Activated CD4-positive, alpha-beta T cell treated with anti-CD3 and anti-CD28 coated beads, Interleukin-2, Interleukin-6, amounts not matched to agents 100 ng/mL and 50 ng/mL, durations not matched to agents 16 hours and 8 hours (primary cell): ENCODE data around the gene PSMA5.
"Not testable (repeated sequence)": the region's sequence is repeated elsewhere in the genome, so short reads cannot be mapped to it uniquely, and the experiment has no call there.

Experiments used
- DNase-seq: peaks from one replicate; pipeline ENCODE4 v3.0.0-alpha.2; 2020

Gene PSMA5

DNA sequence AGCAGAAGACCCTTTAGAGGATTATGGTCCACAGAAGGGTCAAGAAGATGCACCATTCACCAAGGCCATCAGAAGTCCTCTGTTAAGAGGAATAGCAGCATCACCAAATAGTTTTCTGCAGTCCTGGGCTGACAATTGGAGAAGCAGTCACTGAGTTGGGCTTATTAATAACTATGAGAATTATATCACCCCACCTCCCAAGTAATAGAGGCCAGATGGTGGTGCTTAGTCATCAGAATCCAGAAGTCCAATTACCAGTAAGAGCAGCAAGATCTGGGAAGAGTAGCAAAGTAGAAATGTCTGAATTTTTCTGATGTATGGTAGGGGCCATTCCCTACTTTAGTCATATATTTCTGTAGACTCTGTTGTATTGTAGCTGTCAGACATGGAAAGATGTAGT is 6.1 kb upstream of the PSMA5 start:
- no peak for DNase-seq

- no peak for DNase-seq
Observed at GRCh38 chr1:109427171-109427467, 871 bp upstream of the PSMA5 start.

DNA sequence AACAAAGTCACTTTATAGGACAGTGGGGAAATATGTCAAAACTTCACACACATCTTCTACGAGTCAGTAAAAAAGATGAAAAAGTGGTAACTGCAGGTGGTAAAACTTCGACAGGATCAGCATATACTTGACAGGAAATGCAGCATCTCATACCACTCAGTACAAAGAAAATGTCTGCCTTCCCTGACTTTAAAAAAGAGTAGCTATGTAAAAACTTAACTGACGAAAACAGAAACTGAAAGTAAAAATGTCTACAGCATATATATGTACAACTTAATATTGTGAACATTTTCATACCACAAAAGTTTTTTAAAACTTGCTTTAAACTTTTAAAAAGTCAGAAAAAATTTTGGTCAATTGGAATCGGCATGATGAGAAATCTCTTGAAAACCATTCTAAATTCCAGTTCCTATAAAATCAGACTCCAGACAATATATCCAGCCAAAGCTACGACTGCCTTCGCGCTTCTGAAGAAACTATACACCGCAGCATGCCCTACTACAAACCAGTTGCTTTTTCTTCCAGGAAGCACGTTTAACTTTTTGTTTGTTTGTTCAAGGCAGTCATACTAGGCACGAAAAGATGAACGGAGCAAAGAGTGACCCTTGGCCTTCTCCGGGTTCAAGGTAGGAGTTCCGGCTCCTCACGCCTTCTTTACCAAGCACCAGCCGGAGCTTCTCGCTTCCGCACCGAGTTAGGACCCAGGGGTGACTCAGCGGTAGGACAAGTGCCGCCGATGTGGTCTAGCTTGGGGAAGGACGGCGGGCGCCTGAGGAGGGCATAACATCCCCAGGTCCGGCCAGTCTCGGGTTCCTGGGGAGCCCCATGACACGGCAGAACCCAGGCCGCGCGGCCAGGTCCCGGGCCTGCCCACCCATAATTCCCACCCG is 612 bp downstream of the PSMA5 start:
- DNase-seq: peak; percentile 73

DNA sequence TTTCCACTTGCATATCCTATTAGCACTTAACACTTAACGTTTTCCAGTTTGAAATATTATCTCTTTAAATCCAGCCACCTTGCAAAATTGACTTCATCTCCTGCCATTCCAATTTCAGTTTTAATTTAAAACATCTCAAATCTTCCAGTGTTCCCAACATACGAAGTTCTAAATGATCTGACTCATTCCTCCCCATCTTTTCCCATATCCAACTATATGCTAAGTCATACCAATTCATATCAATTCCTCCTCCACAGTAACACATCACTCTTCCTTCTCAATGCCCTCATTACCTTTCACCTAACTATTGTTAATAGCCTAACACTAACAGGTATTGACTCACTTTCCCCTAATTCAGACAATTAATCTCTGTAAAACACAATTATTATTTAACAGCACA is 2.8 kb downstream of the PSMA5 start:
- no peak for DNase-seq

- DNase-seq: no peak
Observed at GRCh38 chr1:109412551-109412950, 13.7 kb downstream of the PSMA5 start.

GRCh38 chr1:109404838-109405237 is 21.4 kb downstream of the PSMA5 start:
- DNase-seq: peak; percentile 43

DNA sequence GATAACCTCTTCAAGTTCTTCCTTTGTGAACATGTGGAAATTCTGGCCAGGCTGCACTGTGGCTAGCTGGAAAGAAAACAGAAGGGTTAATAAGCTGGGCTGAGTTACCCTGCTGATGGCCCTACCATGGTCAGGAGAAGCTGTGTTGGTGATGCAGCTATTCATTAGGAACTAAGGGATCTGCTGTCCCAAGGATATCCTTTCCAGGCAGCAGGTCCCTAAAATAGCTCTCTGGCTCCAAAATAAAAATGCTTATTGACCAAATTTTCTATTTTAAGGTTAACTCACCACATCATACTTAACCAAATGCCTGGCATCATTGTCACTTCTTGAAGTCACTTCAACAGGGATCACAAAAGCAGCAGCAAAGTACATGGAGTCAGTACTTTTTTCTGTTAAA is 24.2 kb downstream of the PSMA5 start:
- DNase-seq: no peak

- no peak for DNase-seq
Observed at GRCh38 chr1:109400035-109400655, 26.1 kb downstream of the PSMA5 start.

GRCh38 chr1:109399326-109399957 is 26.8 kb downstream of the PSMA5 start:
- peak; percentile 71 for DNase-seq

GRCh38 chr1:109398343-109399225 is 27.7 kb downstream of the PSMA5 start:
- no peak for DNase-seq

DNA sequence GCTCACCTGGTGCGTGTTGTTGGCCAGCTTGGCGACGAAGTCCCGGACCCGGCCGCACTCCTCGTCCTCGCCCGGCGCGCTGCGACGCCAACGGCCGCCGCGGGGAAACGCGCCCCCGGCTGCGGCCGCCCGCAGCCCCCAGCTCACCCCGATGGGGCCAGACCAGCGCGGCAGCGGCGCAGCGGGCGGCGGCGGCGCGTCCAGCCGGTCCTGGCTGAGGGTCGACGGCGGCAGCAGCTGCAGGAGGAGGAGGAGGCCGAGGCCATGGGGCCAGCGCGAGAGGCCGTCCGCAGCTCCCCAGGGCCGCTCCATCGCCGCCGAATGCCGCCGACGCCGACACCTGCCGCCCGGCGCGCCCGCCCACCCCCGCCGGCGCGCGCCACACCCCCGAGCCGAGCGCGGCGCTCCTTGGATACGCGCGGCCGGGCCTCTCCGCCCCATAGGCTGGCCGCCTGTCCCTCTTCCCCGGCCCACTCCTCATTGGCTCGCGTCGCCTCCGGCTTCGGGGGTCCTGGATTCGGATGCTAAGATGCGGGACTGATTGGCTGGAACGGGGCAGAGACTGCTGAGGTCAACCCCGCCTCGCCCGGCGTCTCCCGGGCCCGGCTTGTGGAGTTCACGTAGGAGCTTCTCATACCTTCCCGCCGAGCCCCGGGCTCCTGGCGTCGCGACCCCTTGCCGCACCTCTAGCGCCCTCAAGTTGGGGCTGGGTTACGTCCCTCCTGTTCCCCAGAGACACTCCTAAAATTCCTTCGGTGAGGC is 28.5 kb downstream of the PSMA5 start, which contains the start of gene SORT1:
TSS of gene SORT1 (minus strand) at position 338 of the 762 bp plus-strand sequence. CDS start at position 312, 26 bp downstream.
- DNase-seq: peak; percentile 73

- DNase-seq: no peak
Observed at GRCh38 chr1:109396871-109397580, 29.2 kb downstream of the PSMA5 start.

GRCh38 chr1:109396513-109396839 is 29.8 kb downstream of the PSMA5 start:
- no peak for DNase-seq

DNA sequence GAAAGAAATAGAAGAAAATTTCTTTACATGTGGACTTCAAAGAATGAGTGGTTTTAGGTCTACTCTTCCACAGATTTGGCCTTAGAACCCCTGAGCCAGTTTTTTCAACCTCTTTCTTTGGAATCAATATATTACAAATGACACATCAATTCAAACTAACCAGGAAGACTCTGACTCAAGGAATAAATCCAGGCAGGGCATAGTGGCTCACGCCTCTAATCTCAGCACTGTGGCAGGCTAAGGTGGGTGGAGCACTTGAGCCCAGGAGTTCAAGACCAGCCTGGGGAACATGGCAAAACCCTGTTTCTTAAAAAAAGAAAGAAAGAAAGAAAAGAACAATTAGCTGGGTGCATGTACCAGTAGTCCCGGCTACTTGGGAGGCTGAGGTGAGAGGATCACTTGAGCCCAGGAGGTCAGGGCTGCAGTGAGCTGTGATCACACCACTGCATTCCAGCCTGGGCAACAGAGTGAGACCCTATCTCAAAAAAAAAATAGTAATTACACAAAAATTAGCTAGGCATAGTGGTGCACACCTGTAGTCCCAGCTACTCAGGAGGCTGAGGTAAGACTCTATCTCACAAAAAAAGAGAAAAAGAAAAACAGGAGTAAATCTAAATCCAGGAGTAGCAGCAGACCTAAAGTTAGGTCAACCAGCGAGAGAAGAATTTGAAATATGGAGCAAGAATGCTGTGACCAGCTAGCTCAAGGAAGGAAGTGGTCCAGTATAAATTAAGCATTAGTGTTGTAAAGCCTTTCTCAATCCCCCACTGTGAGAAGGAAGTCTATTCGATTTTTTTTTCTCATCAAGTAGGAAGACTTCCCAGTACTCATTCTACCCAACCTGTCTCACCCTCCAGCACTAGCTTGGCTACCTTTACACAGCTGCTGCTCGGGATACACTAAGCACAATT is 30.4 kb downstream of the PSMA5 start:
- DNase-seq: no peak

- DNase-seq: not testable (repeated sequence)
Observed at GRCh38 chr1:109395282-109395599, 31.0 kb downstream of the PSMA5 start.

DNA sequence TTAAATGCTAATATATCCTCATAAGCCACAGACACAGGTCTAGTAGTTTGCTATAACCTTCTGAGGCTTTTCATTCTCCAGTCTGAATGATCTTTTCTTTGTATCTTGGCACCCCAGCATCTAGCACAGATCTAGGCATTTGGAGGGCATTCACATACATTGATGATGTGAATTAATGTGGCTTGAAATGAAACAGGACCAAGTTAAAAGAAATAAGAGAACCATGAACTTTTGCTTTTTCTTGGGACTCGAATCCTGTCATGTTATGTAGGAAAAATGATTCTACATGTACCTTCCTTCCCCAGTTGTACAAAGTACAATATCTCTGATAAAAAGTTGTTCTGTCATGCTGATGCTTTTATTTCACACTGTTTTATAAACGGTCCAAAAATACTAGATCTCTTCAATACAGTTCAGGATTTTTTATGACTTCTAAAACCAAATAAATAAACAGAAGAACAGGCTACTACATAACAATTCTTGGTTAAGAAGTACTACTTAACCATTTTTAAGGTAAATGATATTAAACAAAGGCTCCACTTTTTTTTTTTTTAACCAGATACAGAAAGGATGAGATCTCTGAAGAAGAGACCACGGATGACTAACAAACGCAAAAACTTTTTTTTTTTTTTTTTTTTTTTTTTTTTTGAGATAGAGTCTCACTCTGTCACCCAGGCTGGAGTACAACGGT is 31.5 kb downstream of the PSMA5 start:
- DNase-seq: no peak

- no peak for DNase-seq
Observed at GRCh38 chr1:109393617-109394233, 32.5 kb downstream of the PSMA5 start.

DNA sequence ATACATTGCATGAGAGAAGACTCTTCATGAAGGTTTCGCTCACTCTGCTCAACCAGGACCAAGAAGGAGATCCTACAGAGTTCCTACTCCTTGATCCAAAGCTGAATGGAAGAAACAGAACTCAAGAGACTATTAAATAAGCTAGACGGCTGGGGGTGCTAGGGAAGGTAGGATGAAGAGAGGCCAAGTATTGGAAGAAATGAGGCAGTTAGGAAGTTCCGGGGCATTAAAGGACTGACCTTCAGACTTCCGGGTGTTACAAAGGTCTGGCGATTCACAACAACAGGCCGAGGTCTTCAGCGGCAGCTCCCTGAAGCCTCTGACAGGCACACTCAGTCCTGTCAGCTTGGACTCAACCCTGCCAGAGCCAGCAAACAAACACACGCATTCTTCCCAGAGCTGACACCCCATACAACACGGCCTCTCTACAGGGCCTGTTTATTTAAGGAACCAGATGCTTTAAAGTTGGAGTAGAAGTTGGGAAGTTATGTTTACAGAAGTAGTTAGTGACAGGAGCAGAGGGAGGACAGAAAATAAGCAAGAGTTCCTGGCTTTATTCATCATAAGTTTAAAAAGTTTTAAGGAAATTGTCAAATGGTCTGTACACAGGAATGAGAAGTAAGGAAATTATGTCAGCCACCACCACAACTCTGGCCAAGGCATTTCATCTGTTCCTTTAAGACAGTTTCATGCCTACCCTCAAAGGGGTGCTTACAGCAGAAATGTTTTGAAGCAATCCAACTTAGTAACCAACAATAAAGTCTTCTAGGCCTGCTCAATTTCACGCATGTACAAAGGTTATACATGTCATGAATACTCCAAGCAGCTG is 33.2 kb downstream of the PSMA5 start:
- no peak for DNase-seq
